Measurements from ENCODE around the gene GARIN3.

DNA sequence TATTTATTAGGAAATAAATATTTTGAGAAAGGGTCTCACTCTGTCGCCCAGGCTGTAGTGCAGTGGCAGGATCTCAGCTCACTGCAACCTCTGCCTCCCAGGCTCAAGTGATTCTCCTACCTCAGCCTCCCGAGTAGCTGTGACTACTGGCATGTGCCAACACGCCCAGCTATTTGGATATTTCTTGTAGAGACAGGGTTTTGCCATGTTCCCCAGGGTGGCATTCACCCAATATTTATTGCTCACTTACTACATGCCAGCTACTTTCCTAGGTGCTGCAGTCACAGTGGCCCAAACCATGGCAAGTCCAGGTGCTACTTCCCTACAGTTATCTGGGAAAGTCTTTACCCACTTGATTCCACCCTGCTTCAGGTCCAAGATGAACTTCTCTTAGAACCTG lies 15.1 kb downstream of the GARIN3 start:
- no peak for TF ChIP-seq EZH2 (IDR thresholded peaks at IDR 0.05; ENCODE audit: borderline replicate concordance, insufficient read depth, low read depth, low read length, poor library complexity, severe bottlenecking)
- TF ChIP-seq, protein P1, sequence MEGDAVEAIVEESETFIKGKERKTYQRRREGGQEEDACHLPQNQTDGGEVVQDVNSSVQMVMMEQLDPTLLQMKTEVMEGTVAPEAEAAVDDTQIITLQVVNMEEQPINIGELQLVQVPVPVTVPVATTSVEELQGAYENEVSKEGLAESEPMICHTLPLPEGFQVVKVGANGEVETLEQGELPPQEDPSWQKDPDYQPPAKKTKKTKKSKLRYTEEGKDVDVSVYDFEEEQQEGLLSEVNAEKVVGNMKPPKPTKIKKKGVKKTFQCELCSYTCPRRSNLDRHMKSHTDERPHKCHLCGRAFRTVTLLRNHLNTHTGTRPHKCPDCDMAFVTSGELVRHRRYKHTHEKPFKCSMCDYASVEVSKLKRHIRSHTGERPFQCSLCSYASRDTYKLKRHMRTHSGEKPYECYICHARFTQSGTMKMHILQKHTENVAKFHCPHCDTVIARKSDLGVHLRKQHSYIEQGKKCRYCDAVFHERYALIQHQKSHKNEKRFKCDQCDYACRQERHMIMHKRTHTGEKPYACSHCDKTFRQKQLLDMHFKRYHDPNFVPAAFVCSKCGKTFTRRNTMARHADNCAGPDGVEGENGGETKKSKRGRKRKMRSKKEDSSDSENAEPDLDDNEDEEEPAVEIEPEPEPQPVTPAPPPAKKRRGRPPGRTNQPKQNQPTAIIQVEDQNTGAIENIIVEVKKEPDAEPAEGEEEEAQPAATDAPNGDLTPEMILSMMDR (IDR thresholded peaks at IDR 0.05): no peak

Data from B cell (primary cell).